ENCODE results near the gene PATL2. TPM values are rescaled to one million over a fixed set of nuclear protein-coding genes. Genes with fewer than 3 reads are reported as not detected.

Gene PATL2
- total RNA-seq, 6 experiments from 2014 or later, result 0.28 to 1.9 (median 0.71) TPM

- DNase-seq (no peak), ATAC-seq (no peak)
- Histone ChIP-seq H3K4me3 (no peak overlapping the region), H3K9me3 (no peaks in the 10 kb centered on the region), H3K27ac (no peak overlapping the region), H3K36me3 (no peaks in the 10 kb centered on the region), H3K27me3 (no peaks in the 10 kb centered on the region), H3K4me1 (no peaks in the 10 kb centered on the region)
- intact Hi-C loops (cut with DNase I), result no loop called here
- WGBS (ENCODE audit: insufficient coverage, low coverage, low lambda C conversion rate, missing lambda C conversion rate), result 25% methylated on average over 2 of the region's 2 CpGs
- TF ChIP-seq CTCF (IDR thresholded peaks at IDR 0.05) (no peak), POLR2A (IDR thresholded peaks at IDR 0.05) (no peak)
These were observed 28.9 kb downstream of the PATL2 start for GRCh38 chr15:44682211-44682610.

GRCh38 chr15:44676676-44677075 is 34.4 kb downstream of the PATL2 start:
- intact Hi-C loops (cut with DNase I), result no loop called here
- no peak overlapping the region for H3K4me3 ChIP-seq
- H3K36me3 ChIP-seq, result no peaks in the 10 kb centered on the region
- no peaks in the 10 kb centered on the region for H3K27me3 ChIP-seq
- DNase-seq (no peak), ATAC-seq (peak in 2 of 4 donors; percentile 24 to 32)
- no peak overlapping the region for H3K27ac ChIP-seq
- H3K9me3 ChIP-seq, result no peaks in the 10 kb centered on the region
- H3K4me1 ChIP-seq, result no peaks in the 10 kb centered on the region
- WGBS (ENCODE audit: insufficient coverage, low coverage, low lambda C conversion rate, missing lambda C conversion rate), result 55% methylated on average over 3 of the region's 7 CpGs
- TF ChIP-seq POLR2A (IDR thresholded peaks at IDR 0.05) (no peak), CTCF (IDR thresholded peaks at IDR 0.05) (no peak)

GRCh38 chr15:44675911-44676310 is 35.2 kb downstream of the PATL2 start:
- H3K9me3 ChIP-seq, result no peaks in the 10 kb centered on the region
- no peaks in the 10 kb centered on the region for H3K27me3 ChIP-seq
- 71% methylated on average over 4 of the region's 5 CpGs for WGBS (ENCODE audit: insufficient coverage, low coverage, low lambda C conversion rate, missing lambda C conversion rate)
- intact Hi-C loops (cut with DNase I), result no loop called here
- H3K4me3 ChIP-seq, result no peak overlapping the region
- H3K36me3 ChIP-seq, result no peaks in the 10 kb centered on the region
- DNase-seq (no peak), ATAC-seq (no peak)
- TF ChIP-seq CTCF (IDR thresholded peaks at IDR 0.05) (no peak), POLR2A (IDR thresholded peaks at IDR 0.05) (no peak)
- H3K4me1 ChIP-seq, result no peaks in the 10 kb centered on the region
- H3K27ac ChIP-seq, result no peak overlapping the region

GRCh38 chr15:44673639-44674038 is 37.5 kb downstream of the PATL2 start:
- no peaks in the 10 kb centered on the region for H3K36me3 ChIP-seq
- 95% methylated on average over 2 of the region's 2 CpGs for WGBS (ENCODE audit: insufficient coverage, low coverage, low lambda C conversion rate, missing lambda C conversion rate)
- H3K27ac ChIP-seq, result no peak overlapping the region
- H3K27me3 ChIP-seq, result no peaks in the 10 kb centered on the region
- H3K9me3 ChIP-seq, result no peaks in the 10 kb centered on the region
- H3K4me1 ChIP-seq, result no peaks in the 10 kb centered on the region
- DNase-seq, result no peak
- no peak for ATAC-seq
- TF ChIP-seq POLR2A (IDR thresholded peaks at IDR 0.05) (no peak), CTCF (IDR thresholded peaks at IDR 0.05) (no peak)
- H3K4me3 ChIP-seq, result no peak overlapping the region
- intact Hi-C loops (cut with DNase I), result no loop called here

Measured in right lobe of liver (tissue), 6 donors.